WERI-Rb-1 (cell line): ENCODE data around the gene HYDIN.
A peak's percentile ranks its signal among the peaks of the same experiment; 100 is the strongest.

ENCODE experiments used
- DNase-seq: peaks from one replicate; pipeline ENCODE4 v3.0.0-alpha.2; 2020
- H3K27ac ChIP-seq: fragments of 250-450 bp; sonication (Bioruptor Pico); 2 replicates; pipeline ENCODE4 v1.5.1; 2020; ENCODE audit warnings: mild to moderate bottlenecking, moderate library complexity
- H3K27me3 ChIP-seq: fragments of 250-450 bp; sonication (Bioruptor Pico); 2 replicates; pipeline ENCODE4 v1.5.1; 2021; ENCODE audit warnings: mild to moderate bottlenecking, low read depth, moderate library complexity; ENCODE audit not compliant: insufficient read depth, severe bottlenecking
- H3K36me3 ChIP-seq: fragments of 250-450 bp; sonication (Bioruptor Pico); 2 replicates; pipeline ENCODE4 v1.5.1; 2020; ENCODE audit warnings: mild to moderate bottlenecking, moderate library complexity
- H3K4me3 ChIP-seq: 2 replicates; pipeline ENCODE4 v1.5.1; 2011; ENCODE audit warnings: low read depth, mild to moderate bottlenecking, control low read depth, low read length
- H3K9me3 ChIP-seq: fragments of 250-450 bp; sonication (Bioruptor Pico); 2 replicates; pipeline ENCODE4 v1.5.1; 2021; ENCODE audit warnings: mild to moderate bottlenecking, moderate library complexity; ENCODE audit not compliant: severe bottlenecking
- TF ChIP-seq, protein P1 (sequence below): IDR thresholded peaks from 2 replicates; pipeline ENCODE4 v1.5.1; 2011; ENCODE audit warnings: low read depth, mild to moderate bottlenecking, control low read depth, inconsistent platforms, low read length

HYDIN gene

DNA sequence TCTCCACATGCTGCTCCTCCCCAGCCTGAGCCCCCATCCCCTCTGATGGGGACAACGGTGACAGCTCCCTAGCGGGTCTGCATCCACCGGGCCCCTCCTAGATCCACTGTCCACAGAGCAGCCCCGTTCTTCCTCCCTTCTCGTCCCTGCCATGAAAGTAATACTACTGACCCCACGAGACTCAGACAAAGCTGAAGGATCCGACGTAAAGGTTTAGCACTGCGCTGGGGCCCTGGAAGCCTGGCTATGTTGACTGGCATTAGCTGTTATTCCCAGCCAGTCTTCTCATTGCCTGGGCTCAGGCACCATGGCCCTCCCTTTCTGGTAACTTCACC, 460.3 kb downstream of the HYDIN start:
- Histone ChIP-seq H3K4me3 (no peak overlapping the region), H3K36me3 (peaks cover 24% of the 10 kb centered on the region), H3K27ac (peak overlapping the region; percentile 50), H3K9me3 (no peaks in the 10 kb centered on the region), H3K27me3 (no peaks in the 10 kb centered on the region)
- TF ChIP-seq, protein P1, sequence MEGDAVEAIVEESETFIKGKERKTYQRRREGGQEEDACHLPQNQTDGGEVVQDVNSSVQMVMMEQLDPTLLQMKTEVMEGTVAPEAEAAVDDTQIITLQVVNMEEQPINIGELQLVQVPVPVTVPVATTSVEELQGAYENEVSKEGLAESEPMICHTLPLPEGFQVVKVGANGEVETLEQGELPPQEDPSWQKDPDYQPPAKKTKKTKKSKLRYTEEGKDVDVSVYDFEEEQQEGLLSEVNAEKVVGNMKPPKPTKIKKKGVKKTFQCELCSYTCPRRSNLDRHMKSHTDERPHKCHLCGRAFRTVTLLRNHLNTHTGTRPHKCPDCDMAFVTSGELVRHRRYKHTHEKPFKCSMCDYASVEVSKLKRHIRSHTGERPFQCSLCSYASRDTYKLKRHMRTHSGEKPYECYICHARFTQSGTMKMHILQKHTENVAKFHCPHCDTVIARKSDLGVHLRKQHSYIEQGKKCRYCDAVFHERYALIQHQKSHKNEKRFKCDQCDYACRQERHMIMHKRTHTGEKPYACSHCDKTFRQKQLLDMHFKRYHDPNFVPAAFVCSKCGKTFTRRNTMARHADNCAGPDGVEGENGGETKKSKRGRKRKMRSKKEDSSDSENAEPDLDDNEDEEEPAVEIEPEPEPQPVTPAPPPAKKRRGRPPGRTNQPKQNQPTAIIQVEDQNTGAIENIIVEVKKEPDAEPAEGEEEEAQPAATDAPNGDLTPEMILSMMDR = no peak
- DNase-seq = no peak

DNA sequence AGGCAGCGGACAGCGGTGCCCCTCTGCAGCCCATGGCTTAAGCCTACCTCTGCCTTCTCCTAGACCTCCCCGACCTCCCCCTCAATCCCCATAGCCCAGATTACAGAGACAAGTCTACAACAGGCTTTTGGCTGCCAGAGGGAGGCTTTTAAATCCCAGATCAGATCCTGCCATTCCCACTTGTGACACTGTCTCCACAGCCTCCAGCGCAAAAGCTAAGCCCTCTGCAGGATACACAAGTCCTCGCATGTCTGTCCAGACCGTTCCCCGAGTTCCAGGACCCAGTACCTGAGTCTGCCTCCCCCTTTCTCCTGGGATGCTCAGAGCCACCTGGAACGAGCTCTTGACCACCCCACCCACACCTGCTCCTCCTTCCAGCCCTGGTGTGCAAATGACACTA, 460.8 kb downstream of the HYDIN start:
- H3K36me3 ChIP-seq = peaks cover 24% of the 10 kb centered on the region
- no peaks in the 10 kb centered on the region for H3K9me3 ChIP-seq
- H3K27me3 ChIP-seq = no peaks in the 10 kb centered on the region
- H3K4me3 ChIP-seq = no peak overlapping the region
- TF ChIP-seq, protein P1 = peak; percentile 35
- peak; percentile 77 for DNase-seq
- peak overlapping the region; percentile 50 for H3K27ac ChIP-seq

GRCh38 chr16:70769131-70769530, 461.4 kb downstream of the HYDIN start:
- no peak overlapping the region for H3K4me3 ChIP-seq
- TF ChIP-seq, protein P1 = no peak
- no peaks in the 10 kb centered on the region for H3K9me3 ChIP-seq
- DNase-seq = no peak
- peak overlapping the region; percentile 40 for H3K27ac ChIP-seq
- H3K36me3 ChIP-seq = peaks cover 24% of the 10 kb centered on the region
- H3K27me3 ChIP-seq = no peaks in the 10 kb centered on the region

GRCh38 chr16:70768203-70768580, 462.3 kb downstream of the HYDIN start:
- Histone ChIP-seq H3K36me3 (peaks cover 21% of the 10 kb centered on the region), H3K27ac (no peak overlapping the region), H3K4me3 (no peak overlapping the region), H3K27me3 (no peaks in the 10 kb centered on the region), H3K9me3 (no peaks in the 10 kb centered on the region)
- TF ChIP-seq, protein P1 = no peak
- DNase-seq = no peak

- H3K36me3 ChIP-seq = peaks cover 17% of the 10 kb centered on the region
- no peak overlapping the region for H3K27ac ChIP-seq
- TF ChIP-seq, protein P1 = no peak
- no peak for DNase-seq
- H3K27me3 ChIP-seq = no peaks in the 10 kb centered on the region
- H3K9me3 ChIP-seq = no peaks in the 10 kb centered on the region
- no peak overlapping the region for H3K4me3 ChIP-seq
These were observed 462.9 kb downstream of the HYDIN start for GRCh38 chr16:70767377-70768202.

- TF ChIP-seq, protein P1 = no peak
- Histone ChIP-seq H3K4me3 (no peak overlapping the region), H3K27ac (no peak overlapping the region), H3K9me3 (no peaks in the 10 kb centered on the region), H3K36me3 (peaks cover 14% of the 10 kb centered on the region), H3K27me3 (no peaks in the 10 kb centered on the region)
- no peak for DNase-seq
These were observed 463.9 kb downstream of the HYDIN start for GRCh38 chr16:70766658-70767057.
